PFSK-1 (cell line): ENCODE measurements around the gene ARPC3.

Source experiments
- FOXP2 ChIP-seq: optimal IDR thresholded peaks from 2 replicates; pipeline ENCODE3; 2011; ENCODE audit warnings: borderline replicate concordance, control low read depth, inconsistent platforms; ENCODE audit not compliant: insufficient read depth; ENCODE audit errors: extremely low read length, extremely low read depth
- POLR2AphosphoS5 ChIP-seq: IDR thresholded peaks from 2 replicates; pipeline ENCODE4 v1.6.1; 2012; ENCODE audit warnings: low read depth, mild to moderate bottlenecking, control low read depth, low read length, moderate library complexity
- SIN3A ChIP-seq: IDR thresholded peaks from 2 replicates; pipeline ENCODE4 v1.6.1; 2012; ENCODE audit warnings: mild to moderate bottlenecking, low read length, moderate library complexity, borderline replicate concordance; ENCODE audit not compliant: insufficient read depth
- TAF1 ChIP-seq: IDR thresholded peaks from 2 replicates; pipeline ENCODE4 v1.6.1; 2012; ENCODE audit warnings: low read length, control low read depth, borderline replicate concordance; ENCODE audit not compliant: insufficient read depth
- TF ChIP-seq, protein P1 (sequence below), 2 experiments: IDR thresholded peaks; 2 replicates each; pipeline versions ENCODE4 v1.6.1 to v1.8.0; 2011 to 2012; ENCODE audit warnings: low read depth in 2 of 2, low read length in 2 of 2, control low read depth in 1 of 2, inconsistent platforms in 1 of 2, mild to moderate bottlenecking in 1 of 2, moderate library complexity in 1 of 2; ENCODE audit not compliant: insufficient read depth in 1 of 2

The ARPC3 gene

GRCh38 chr12:110451263-110451662, 1.1 kb upstream of the ARPC3 start:
- TF ChIP-seq TAF1, result no peak

DNA sequence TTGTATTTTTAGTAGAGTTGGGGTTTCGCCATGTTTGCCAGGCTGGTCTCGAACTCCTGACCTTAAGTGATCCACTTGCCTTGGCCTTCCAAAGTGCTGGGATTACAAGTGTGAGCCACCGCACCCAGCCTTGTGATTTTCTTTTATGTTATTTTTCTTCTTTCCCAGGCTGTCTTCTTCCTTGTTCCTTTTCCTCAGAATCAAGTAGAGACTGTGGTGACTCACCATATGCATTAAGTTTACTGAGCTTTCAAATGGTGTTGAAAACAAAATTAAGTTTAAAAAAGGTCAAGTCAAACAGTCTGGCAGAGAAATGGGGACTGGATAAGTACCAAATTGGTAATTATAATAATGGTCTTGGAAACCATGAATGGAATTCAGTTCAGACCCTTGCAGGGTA, 5.7 kb downstream of the ARPC3 start:
- TF ChIP-seq SIN3A (no peak), POLR2AphosphoS5 (no peak), TAF1 (no peak), FOXP2 (no peak)
- TF ChIP-seq, protein P1, sequence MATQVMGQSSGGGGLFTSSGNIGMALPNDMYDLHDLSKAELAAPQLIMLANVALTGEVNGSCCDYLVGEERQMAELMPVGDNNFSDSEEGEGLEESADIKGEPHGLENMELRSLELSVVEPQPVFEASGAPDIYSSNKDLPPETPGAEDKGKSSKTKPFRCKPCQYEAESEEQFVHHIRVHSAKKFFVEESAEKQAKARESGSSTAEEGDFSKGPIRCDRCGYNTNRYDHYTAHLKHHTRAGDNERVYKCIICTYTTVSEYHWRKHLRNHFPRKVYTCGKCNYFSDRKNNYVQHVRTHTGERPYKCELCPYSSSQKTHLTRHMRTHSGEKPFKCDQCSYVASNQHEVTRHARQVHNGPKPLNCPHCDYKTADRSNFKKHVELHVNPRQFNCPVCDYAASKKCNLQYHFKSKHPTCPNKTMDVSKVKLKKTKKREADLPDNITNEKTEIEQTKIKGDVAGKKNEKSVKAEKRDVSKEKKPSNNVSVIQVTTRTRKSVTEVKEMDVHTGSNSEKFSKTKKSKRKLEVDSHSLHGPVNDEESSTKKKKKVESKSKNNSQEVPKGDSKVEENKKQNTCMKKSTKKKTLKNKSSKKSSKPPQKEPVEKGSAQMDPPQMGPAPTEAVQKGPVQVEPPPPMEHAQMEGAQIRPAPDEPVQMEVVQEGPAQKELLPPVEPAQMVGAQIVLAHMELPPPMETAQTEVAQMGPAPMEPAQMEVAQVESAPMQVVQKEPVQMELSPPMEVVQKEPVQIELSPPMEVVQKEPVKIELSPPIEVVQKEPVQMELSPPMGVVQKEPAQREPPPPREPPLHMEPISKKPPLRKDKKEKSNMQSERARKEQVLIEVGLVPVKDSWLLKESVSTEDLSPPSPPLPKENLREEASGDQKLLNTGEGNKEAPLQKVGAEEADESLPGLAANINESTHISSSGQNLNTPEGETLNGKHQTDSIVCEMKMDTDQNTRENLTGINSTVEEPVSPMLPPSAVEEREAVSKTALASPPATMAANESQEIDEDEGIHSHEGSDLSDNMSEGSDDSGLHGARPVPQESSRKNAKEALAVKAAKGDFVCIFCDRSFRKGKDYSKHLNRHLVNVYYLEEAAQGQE (IDR thresholded peaks at IDR 0.05; ENCODE audit: insufficient read depth in 1 of 2, low read depth in 2 of 2, low read length in 2 of 2), result no peak

- no peak for TF ChIP-seq SIN3A
- TF ChIP-seq FOXP2, result no peak
- no peak for TF ChIP-seq POLR2AphosphoS5
- TF ChIP-seq, protein P1 (IDR thresholded peaks at IDR 0.05; ENCODE audit: insufficient read depth in 1 of 2, low read depth in 2 of 2, low read length in 2 of 2), result no peak
- no peak for TF ChIP-seq TAF1
Observed at GRCh38 chr12:110436231-110436630, 13.9 kb downstream of the ARPC3 start.

DNA sequence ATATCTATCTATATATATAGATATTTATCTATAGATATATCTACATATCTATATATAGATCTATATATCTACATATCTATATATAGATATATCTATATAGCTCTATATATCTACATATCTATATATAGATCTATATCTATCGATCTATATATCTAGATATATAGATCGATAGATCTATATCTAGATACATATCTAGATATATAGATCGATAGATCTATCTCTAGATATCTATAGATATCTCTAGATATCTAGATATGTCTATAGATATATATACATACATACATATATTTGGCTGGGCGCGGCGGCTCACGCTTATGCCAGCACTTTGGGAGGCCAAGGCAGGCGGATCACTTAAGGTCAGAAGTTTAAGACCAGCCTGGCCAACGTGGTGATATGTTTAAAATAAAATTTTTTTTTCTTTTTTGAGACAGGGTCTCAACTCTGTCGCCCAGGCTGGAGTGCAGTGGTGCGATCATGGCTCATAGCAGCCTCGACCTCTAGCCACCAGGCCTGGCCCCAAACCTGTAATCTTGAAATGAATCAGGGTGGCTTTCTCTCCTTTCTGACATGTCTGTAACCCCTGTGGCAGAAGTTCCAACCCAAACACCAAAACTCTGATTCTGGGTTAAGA, 18.1 kb downstream of the ARPC3 start:
- TF ChIP-seq FOXP2 (no peak), SIN3A (no peak), POLR2AphosphoS5 (no peak), TAF1 (no peak)
- TF ChIP-seq, protein P1 (IDR thresholded peaks at IDR 0.05; ENCODE audit: insufficient read depth in 1 of 2, low read depth in 2 of 2, low read length in 2 of 2), result no peak

GRCh38 chr12:110426406-110426805, 23.7 kb downstream of the ARPC3 start:
- TF ChIP-seq FOXP2 (no peak), POLR2AphosphoS5 (no peak), SIN3A (no peak), TAF1 (no peak)
- TF ChIP-seq, protein P1 (IDR thresholded peaks at IDR 0.05; ENCODE audit: insufficient read depth in 1 of 2, low read depth in 2 of 2, low read length in 2 of 2), result no peak
